ENCODE results near the gene GRK5. TPM values are rescaled to one million over a fixed set of nuclear protein-coding genes. Genes with fewer than 3 reads are reported as not detected.

The GRK5 gene
- total RNA-seq, 1 experiment from 2014 or later, result 2.3 TPM

GRCh38 chr10:119396709-119397071 is 189.3 kb downstream of the GRK5 start:
- ChIA-PET POLR2A (no interaction called here), CTCF (interaction anchor here (0.8 to 1.7 kb wide), 2 partner anchors 11 to 197 kb away, joined by 3 to 6 read pairs; no protein-coding TSS in a partner anchor)
- no peak for DNase-seq (ENCODE audit: low spot score)
- no peaks in the 10 kb centered on the region for H3K27me3 Mint-ChIP-seq (ENCODE audit: low read depth)
- TF ChIP-seq GABPB1 (CRISPR knock-in tag; IDR thresholded peaks at IDR 0.05) (no peak), ZNF423 (CRISPR knock-in tag; IDR thresholded peaks at IDR 0.05) (0 out of 2 replicates have a peak, but pooled peaks have one; percentile 19)
- no peak for ATAC-seq
- no peak overlapping the region for H3K27ac Mint-ChIP-seq
- H3K4me3 Mint-ChIP-seq, result no peak overlapping the region
- H3K9me3 Mint-ChIP-seq, result no peaks in the 10 kb centered on the region
- H3K4me1 Mint-ChIP-seq, result no peaks in the 10 kb centered on the region
- no peaks in the 10 kb centered on the region for H3K36me3 Mint-ChIP-seq

- Mint-ChIP-seq H3K27ac (no peak overlapping the region), H3K36me3 (no peaks in the 10 kb centered on the region), H3K9me3 (no peaks in the 10 kb centered on the region), H3K4me1 (no peaks in the 10 kb centered on the region), H3K27me3 (ENCODE audit: low read depth) (no peaks in the 10 kb centered on the region), H3K4me3 (no peak overlapping the region)
- ChIA-PET POLR2A (no interaction called here), CTCF (no interaction called here)
- ATAC-seq, result no peak
- TF ChIP-seq ZNF396 (CRISPR knock-in tag; IDR thresholded peaks at IDR 0.05; ENCODE audit: borderline replicate concordance) (no peak), MAX (CRISPR knock-in tag; IDR thresholded peaks at IDR 0.05) (no peak), SP1 (CRISPR knock-in tag; conservative IDR thresholded peaks at IDR 0.05) (no peak), CREB1 (CRISPR knock-in tag; IDR thresholded peaks at IDR 0.05) (no peak), EMX1 (CRISPR knock-in tag; IDR thresholded peaks at IDR 0.05) (no peak), ARID4B (CRISPR knock-in tag; IDR thresholded peaks at IDR 0.05; ENCODE audit: borderline replicate concordance) (no peak), CREM (CRISPR knock-in tag; IDR thresholded peaks at IDR 0.05) (no peak), ATF1 (CRISPR knock-in tag; IDR thresholded peaks at IDR 0.05) (no peak), ZNF219 (CRISPR knock-in tag; IDR thresholded peaks at IDR 0.05; ENCODE audit: borderline replicate concordance) (no peak), NR3C1 (CRISPR knock-in tag; conservative IDR thresholded peaks at IDR 0.05; ENCODE audit: low read depth) (no peak), ZNF416 (CRISPR knock-in tag; IDR thresholded peaks at IDR 0.05) (no peak), E2F5 (CRISPR knock-in tag; IDR thresholded peaks at IDR 0.05) (no peak), ZBTB21 (CRISPR knock-in tag; IDR thresholded peaks at IDR 0.05; ENCODE audit: borderline replicate concordance) (no peak)
- no peak for DNase-seq (ENCODE audit: low spot score)
Measured at GRCh38 chr10:119397416-119397815, 190.0 kb downstream of the GRK5 start.

GRCh38 chr10:119398996-119399395 is 191.6 kb downstream of the GRK5 start:
- Mint-ChIP-seq H3K4me3 (no peak overlapping the region), H3K4me1 (no peaks in the 10 kb centered on the region), H3K36me3 (no peaks in the 10 kb centered on the region), H3K27ac (no peak overlapping the region), H3K27me3 (ENCODE audit: low read depth) (no peaks in the 10 kb centered on the region), H3K9me3 (no peaks in the 10 kb centered on the region)
- ChIA-PET CTCF (no interaction called here), POLR2A (no interaction called here)
- ATAC-seq (no peak), DNase-seq (ENCODE audit: low spot score) (no peak)
- TF ChIP-seq TEAD4 (CRISPR knock-in tag; IDR thresholded peaks at IDR 0.05) (no peak), ARID4B (CRISPR knock-in tag; IDR thresholded peaks at IDR 0.05; ENCODE audit: borderline replicate concordance) (no peak), RELA (CRISPR knock-in tag; IDR thresholded peaks at IDR 0.05; ENCODE audit: borderline replicate concordance) (no peak), MXD4 (CRISPR knock-in tag; IDR thresholded peaks at IDR 0.05; ENCODE audit: borderline replicate concordance) (no peak), MAX (CRISPR knock-in tag; IDR thresholded peaks at IDR 0.05) (no peak), PRDM15 (CRISPR knock-in tag; IDR thresholded peaks at IDR 0.05) (no peak), NR2C2 (CRISPR knock-in tag; IDR thresholded peaks at IDR 0.05) (no peak)
